22Rv1 (cell line): Measurements from ENCODE around the gene TIGD2.

Source experiments
- ZFX ChIP-seq: fragments of 450-650 bp; IDR thresholded peaks from 2 replicates; pipeline ENCODE4 v1.6.1; 2017; ENCODE audit warnings: antibody characterized with exemption, borderline replicate concordance
- TF ChIP-seq, protein P1 (sequence below): fragments of 450-650 bp; IDR thresholded peaks from 2 replicates; pipeline ENCODE4 v1.5.1; 2017; ENCODE audit warnings: mild to moderate bottlenecking

- TF ChIP-seq, protein P1, sequence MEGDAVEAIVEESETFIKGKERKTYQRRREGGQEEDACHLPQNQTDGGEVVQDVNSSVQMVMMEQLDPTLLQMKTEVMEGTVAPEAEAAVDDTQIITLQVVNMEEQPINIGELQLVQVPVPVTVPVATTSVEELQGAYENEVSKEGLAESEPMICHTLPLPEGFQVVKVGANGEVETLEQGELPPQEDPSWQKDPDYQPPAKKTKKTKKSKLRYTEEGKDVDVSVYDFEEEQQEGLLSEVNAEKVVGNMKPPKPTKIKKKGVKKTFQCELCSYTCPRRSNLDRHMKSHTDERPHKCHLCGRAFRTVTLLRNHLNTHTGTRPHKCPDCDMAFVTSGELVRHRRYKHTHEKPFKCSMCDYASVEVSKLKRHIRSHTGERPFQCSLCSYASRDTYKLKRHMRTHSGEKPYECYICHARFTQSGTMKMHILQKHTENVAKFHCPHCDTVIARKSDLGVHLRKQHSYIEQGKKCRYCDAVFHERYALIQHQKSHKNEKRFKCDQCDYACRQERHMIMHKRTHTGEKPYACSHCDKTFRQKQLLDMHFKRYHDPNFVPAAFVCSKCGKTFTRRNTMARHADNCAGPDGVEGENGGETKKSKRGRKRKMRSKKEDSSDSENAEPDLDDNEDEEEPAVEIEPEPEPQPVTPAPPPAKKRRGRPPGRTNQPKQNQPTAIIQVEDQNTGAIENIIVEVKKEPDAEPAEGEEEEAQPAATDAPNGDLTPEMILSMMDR = no peak
- no peak for TF ChIP-seq ZFX
These were observed 10.5 kb upstream of the TIGD2 start for GRCh38 chr4:89100853-89101252.
